Activated naive CD4-positive, alpha-beta T cell treated with anti-CD3 and anti-CD28 coated beads, Interleukin-2, amount 50 U/mL, for 24 hours (primary cell): ENCODE results near the gene HSD17B11.
A peak's percentile ranks its signal among the peaks of the same experiment; 100 is the strongest.
"Not testable (repeated sequence)": the region's sequence is repeated elsewhere in the genome, so short reads cannot be mapped to it uniquely, and the experiment has no call there.

ENCODE experiments used
- H3K27ac Mint-ChIP-seq: one replicate; pipeline ENCODE4 v1.8.0; 2021; ENCODE audit warnings: mild to moderate bottlenecking, mixed read lengths
- H3K27me3 Mint-ChIP-seq: one replicate; pipeline ENCODE4 v1.8.0; 2021; ENCODE audit warnings: mixed read lengths
- H3K36me3 Mint-ChIP-seq: one replicate; pipeline ENCODE4 v1.8.0; 2021; ENCODE audit warnings: mixed read lengths
- H3K4me1 Mint-ChIP-seq: one replicate; pipeline ENCODE4 v1.8.0; 2021; ENCODE audit warnings: mixed read lengths
- H3K4me3 Mint-ChIP-seq: one replicate; pipeline ENCODE4 v1.8.0; 2021; ENCODE audit warnings: mild to moderate bottlenecking, mixed read lengths
- H3K9me3 Mint-ChIP-seq: one replicate; pipeline ENCODE4 v1.8.0; 2021; ENCODE audit warnings: mixed read lengths

The HSD17B11 gene

GRCh38 chr4:87390891-87391575 is at the start of gene HSD17B11:
Gene HSD17B11, minus strand, starts transcription at chr4:87391188. Its CDS starts 118 bp downstream, at chr4:87391070.
- H3K27ac Mint-ChIP-seq: peak within 1 kb of the TSS; percentile 92
- no peaks in the 10 kb centered on the region for H3K27me3 Mint-ChIP-seq
- peak within 1 kb of the TSS; percentile 94 for H3K4me3 Mint-ChIP-seq
- no peaks in the 10 kb centered on the region for H3K9me3 Mint-ChIP-seq
- H3K4me1 Mint-ChIP-seq: peaks cover 45% of the 10 kb centered on the region
- H3K36me3 Mint-ChIP-seq: peaks cover 6% of the 10 kb centered on the region

- no peaks in the 10 kb centered on the region for H3K9me3 Mint-ChIP-seq
- no peak overlapping the region for H3K27ac Mint-ChIP-seq
- H3K4me3 Mint-ChIP-seq: no peak overlapping the region
- no peaks in the 10 kb centered on the region for H3K27me3 Mint-ChIP-seq
- H3K36me3 Mint-ChIP-seq: peaks cover 7% of the 10 kb centered on the region
- H3K4me1 Mint-ChIP-seq: peaks cover 49% of the 10 kb centered on the region
Measured at GRCh38 chr4:87433342-87433741, 42.4 kb upstream of the HSD17B11 start.

- H3K36me3 Mint-ChIP-seq: no peaks in the 10 kb centered on the region
- H3K27me3 Mint-ChIP-seq: no peaks in the 10 kb centered on the region
- H3K27ac Mint-ChIP-seq: no peak overlapping the region
- no peaks in the 10 kb centered on the region for H3K9me3 Mint-ChIP-seq
- no peak overlapping the region for H3K4me3 Mint-ChIP-seq
- H3K4me1 Mint-ChIP-seq: peaks cover 66% of the 10 kb centered on the region
Measured at GRCh38 chr4:87430038-87430437, 39.0 kb upstream of the HSD17B11 start.

- no peaks in the 10 kb centered on the region for H3K27me3 Mint-ChIP-seq
- peaks cover 74% of the 10 kb centered on the region for H3K4me1 Mint-ChIP-seq
- H3K27ac Mint-ChIP-seq: no peak overlapping the region
- no peaks in the 10 kb centered on the region for H3K36me3 Mint-ChIP-seq
- H3K9me3 Mint-ChIP-seq: no peaks in the 10 kb centered on the region
- no peak overlapping the region for H3K4me3 Mint-ChIP-seq
Measured at GRCh38 chr4:87428979-87429378, 38.0 kb upstream of the HSD17B11 start.

GRCh38 chr4:87427518-87427868 is 36.5 kb upstream of the HSD17B11 start:
- H3K4me3 Mint-ChIP-seq: no peak overlapping the region
- H3K27ac Mint-ChIP-seq: no peak overlapping the region
- peaks cover 69% of the 10 kb centered on the region for H3K4me1 Mint-ChIP-seq
- H3K36me3 Mint-ChIP-seq: no peaks in the 10 kb centered on the region
- no peaks in the 10 kb centered on the region for H3K9me3 Mint-ChIP-seq
- H3K27me3 Mint-ChIP-seq: no peaks in the 10 kb centered on the region

GRCh38 chr4:87426865-87427517 is 36.0 kb upstream of the HSD17B11 start:
- Mint-ChIP-seq H3K4me3 (no peak overlapping the region), H3K36me3 (no peaks in the 10 kb centered on the region), H3K9me3 (no peaks in the 10 kb centered on the region), H3K27ac (no peak overlapping the region), H3K27me3 (no peaks in the 10 kb centered on the region), H3K4me1 (peaks cover 69% of the 10 kb centered on the region)

GRCh38 chr4:87425711-87426110 is 34.7 kb upstream of the HSD17B11 start:
- Mint-ChIP-seq H3K9me3 (no peaks in the 10 kb centered on the region), H3K36me3 (no peaks in the 10 kb centered on the region), H3K27ac (no peak overlapping the region), H3K4me3 (no peak overlapping the region), H3K27me3 (no peaks in the 10 kb centered on the region), H3K4me1 (peaks cover 68% of the 10 kb centered on the region)

GRCh38 chr4:87424099-87424543 is 33.1 kb upstream of the HSD17B11 start:
- not testable (repeated sequence) for H3K27me3 Mint-ChIP-seq

GRCh38 chr4:87423317-87424098 is 32.5 kb upstream of the HSD17B11 start:
- Mint-ChIP-seq H3K27me3 (no peaks in the 10 kb centered on the region), H3K27ac (peak overlapping the region; percentile 10), H3K36me3 (no peaks in the 10 kb centered on the region), H3K4me3 (peak overlapping the region; percentile 97), H3K4me1 (peaks cover 58% of the 10 kb centered on the region), H3K9me3 (no peaks in the 10 kb centered on the region)

More at GRCh38 chr4:87424099-87424543, 33.1 kb upstream of the HSD17B11 start:
- peaks cover 61% of the 10 kb centered on the region for H3K4me1 Mint-ChIP-seq
- peak overlapping the region; percentile 10 for H3K27ac Mint-ChIP-seq
- H3K4me3 Mint-ChIP-seq: peak overlapping the region; percentile 97
- H3K36me3 Mint-ChIP-seq, H3K9me3 Mint-ChIP-seq: not testable (repeated sequence)

GRCh38 chr4:87422104-87423052 is 31.4 kb upstream of the HSD17B11 start, which contains the start of gene NUDT9:
Gene NUDT9, plus strand, starts transcription at chr4:87422573. Its CDS starts 333 bp downstream, at chr4:87422906.
- no peaks in the 10 kb centered on the region for H3K36me3 Mint-ChIP-seq
- H3K27ac Mint-ChIP-seq: peak within 1 kb of the TSS; percentile 100
- no peaks in the 10 kb centered on the region for H3K9me3 Mint-ChIP-seq
- no peaks in the 10 kb centered on the region for H3K27me3 Mint-ChIP-seq
- H3K4me3 Mint-ChIP-seq: peak within 1 kb of the TSS; percentile 97
- H3K4me1 Mint-ChIP-seq: peaks cover 47% of the 10 kb centered on the region

- Mint-ChIP-seq H3K27ac (peak overlapping the region; percentile 35), H3K27me3 (no peaks in the 10 kb centered on the region), H3K4me1 (peaks cover 39% of the 10 kb centered on the region), H3K9me3 (no peaks in the 10 kb centered on the region), H3K36me3 (no peaks in the 10 kb centered on the region), H3K4me3 (no peak overlapping the region)
Measured at GRCh38 chr4:87420276-87420830, 29.4 kb upstream of the HSD17B11 start.

GRCh38 chr4:87419578-87420249 is 28.7 kb upstream of the HSD17B11 start:
- no peaks in the 10 kb centered on the region for H3K9me3 Mint-ChIP-seq
- H3K27me3 Mint-ChIP-seq: no peaks in the 10 kb centered on the region
- H3K4me1 Mint-ChIP-seq: peaks cover 36% of the 10 kb centered on the region
- H3K36me3 Mint-ChIP-seq: no peaks in the 10 kb centered on the region
- no peak overlapping the region for H3K4me3 Mint-ChIP-seq
- H3K27ac Mint-ChIP-seq: peak overlapping the region; percentile 88

- H3K36me3 Mint-ChIP-seq, H3K4me3 Mint-ChIP-seq, H3K9me3 Mint-ChIP-seq, H3K27me3 Mint-ChIP-seq, H3K27ac Mint-ChIP-seq: not testable (repeated sequence)
- peaks cover 26% of the 10 kb centered on the region for H3K4me1 Mint-ChIP-seq
Measured at GRCh38 chr4:87418410-87418809, 27.4 kb upstream of the HSD17B11 start.

GRCh38 chr4:87416965-87417364 is 26.0 kb upstream of the HSD17B11 start:
- H3K27ac Mint-ChIP-seq: no peak overlapping the region
- H3K27me3 Mint-ChIP-seq: peaks cover 4% of the 10 kb centered on the region
- H3K36me3 Mint-ChIP-seq: no peaks in the 10 kb centered on the region
- no peaks in the 10 kb centered on the region for H3K9me3 Mint-ChIP-seq
- H3K4me1 Mint-ChIP-seq: peaks cover 20% of the 10 kb centered on the region
- no peak overlapping the region for H3K4me3 Mint-ChIP-seq
